ENCODE measurements around the gene KCTD2.

Gene KCTD2

DNA sequence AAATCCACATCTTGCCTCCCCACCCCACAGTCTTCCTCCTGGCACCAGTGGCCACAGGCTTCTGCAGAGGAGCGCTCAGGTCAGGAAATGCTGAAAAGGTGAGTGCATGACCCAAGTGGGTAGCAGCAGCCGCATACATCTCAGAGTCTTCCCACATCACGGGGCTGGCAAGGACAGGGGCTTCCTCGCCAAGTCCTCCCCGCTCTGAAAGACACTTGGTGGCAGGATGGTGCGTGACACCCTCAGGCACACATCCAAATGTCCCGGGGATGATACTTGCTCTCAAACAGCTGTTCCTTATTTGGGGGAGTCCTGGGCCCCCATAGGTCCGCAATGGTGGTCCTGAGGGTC is 32.0 kb downstream of the KCTD2 start:
- DNase-seq (ENCODE audit: low read depth), result no peak
- no peak overlapping the region for H3K4me3 ChIP-seq (ENCODE audit: low read depth, low read length)
- TF ChIP-seq, protein P1, sequence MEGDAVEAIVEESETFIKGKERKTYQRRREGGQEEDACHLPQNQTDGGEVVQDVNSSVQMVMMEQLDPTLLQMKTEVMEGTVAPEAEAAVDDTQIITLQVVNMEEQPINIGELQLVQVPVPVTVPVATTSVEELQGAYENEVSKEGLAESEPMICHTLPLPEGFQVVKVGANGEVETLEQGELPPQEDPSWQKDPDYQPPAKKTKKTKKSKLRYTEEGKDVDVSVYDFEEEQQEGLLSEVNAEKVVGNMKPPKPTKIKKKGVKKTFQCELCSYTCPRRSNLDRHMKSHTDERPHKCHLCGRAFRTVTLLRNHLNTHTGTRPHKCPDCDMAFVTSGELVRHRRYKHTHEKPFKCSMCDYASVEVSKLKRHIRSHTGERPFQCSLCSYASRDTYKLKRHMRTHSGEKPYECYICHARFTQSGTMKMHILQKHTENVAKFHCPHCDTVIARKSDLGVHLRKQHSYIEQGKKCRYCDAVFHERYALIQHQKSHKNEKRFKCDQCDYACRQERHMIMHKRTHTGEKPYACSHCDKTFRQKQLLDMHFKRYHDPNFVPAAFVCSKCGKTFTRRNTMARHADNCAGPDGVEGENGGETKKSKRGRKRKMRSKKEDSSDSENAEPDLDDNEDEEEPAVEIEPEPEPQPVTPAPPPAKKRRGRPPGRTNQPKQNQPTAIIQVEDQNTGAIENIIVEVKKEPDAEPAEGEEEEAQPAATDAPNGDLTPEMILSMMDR (IDR thresholded peaks at IDR 0.05; ENCODE audit: control insufficient read depth, extremely low read depth, insufficient read depth), result no peak

DNA sequence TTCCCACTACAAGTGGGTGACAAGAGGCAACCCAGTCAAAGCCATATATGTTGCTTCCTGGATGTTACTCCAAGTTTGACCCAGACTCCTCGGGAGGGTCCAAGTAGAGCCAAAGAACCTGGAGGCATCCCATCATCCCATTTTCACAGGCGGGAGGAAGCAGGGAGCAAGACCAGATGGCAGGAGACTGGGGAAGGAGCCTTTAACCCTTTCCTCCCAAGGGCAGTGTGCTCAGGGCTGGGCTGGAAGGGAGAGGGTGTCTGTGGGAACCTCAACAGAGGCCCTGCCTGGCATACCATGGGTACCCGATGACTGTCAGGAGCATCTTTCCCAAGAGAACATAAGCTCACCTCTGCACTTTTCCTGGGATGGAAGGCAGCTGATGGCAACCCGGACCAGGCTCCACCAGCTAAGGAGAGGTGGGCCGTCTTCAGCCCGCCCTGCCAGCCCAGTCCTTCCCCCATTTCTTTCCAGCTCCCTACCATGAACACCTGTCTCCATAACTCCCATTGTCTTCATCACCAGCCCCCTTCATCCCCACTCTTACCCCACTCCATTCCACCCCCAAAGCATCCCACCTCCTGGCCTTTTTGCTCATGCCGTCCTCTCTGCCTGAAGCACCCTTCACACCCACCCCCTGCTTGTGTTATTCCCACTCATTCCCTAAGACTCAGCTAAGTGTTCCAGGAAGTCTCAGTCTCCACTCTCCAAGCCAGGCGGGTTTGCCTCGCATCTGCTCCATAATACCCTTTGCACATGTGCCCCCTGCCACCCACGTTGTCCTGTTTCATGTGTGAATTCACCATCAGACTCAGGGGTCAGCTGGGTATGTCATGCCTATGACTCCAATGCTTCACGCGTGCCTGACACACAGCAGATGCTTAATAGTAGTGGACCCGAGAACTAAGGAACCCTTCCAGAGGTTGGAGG is 34.9 kb downstream of the KCTD2 start:
- TF ChIP-seq, protein P1 (IDR thresholded peaks at IDR 0.05; ENCODE audit: control insufficient read depth, extremely low read depth, insufficient read depth), result no peak
- H3K4me3 ChIP-seq (ENCODE audit: low read depth, low read length), result no peak overlapping the region
- DNase-seq (ENCODE audit: low read depth), result no peak

DNA sequence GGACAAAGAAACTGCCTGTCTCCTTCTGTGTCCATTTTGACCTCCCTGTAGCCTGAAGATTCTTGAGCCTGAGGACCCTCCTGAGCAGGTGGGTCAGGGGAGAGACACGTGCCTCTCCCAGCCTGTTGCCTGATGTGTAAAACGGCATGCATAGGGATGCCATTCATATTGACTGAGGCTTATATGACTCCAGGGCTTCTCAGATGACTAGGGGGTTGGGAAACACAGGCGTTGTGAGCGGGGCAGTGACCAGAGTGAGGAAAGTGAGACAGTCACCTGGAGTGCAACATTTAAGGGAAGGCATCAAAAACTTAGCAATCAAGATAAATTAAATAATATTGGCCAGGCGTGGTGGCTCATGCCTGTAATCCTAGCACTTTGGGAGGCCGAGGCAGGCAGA is 35.7 kb downstream of the KCTD2 start:
- H3K4me3 ChIP-seq (ENCODE audit: low read depth, low read length), result no peak overlapping the region
- DNase-seq (ENCODE audit: low read depth), result no peak
- TF ChIP-seq, protein P1 (IDR thresholded peaks at IDR 0.05; ENCODE audit: control insufficient read depth, extremely low read depth, insufficient read depth), result no peak

DNA sequence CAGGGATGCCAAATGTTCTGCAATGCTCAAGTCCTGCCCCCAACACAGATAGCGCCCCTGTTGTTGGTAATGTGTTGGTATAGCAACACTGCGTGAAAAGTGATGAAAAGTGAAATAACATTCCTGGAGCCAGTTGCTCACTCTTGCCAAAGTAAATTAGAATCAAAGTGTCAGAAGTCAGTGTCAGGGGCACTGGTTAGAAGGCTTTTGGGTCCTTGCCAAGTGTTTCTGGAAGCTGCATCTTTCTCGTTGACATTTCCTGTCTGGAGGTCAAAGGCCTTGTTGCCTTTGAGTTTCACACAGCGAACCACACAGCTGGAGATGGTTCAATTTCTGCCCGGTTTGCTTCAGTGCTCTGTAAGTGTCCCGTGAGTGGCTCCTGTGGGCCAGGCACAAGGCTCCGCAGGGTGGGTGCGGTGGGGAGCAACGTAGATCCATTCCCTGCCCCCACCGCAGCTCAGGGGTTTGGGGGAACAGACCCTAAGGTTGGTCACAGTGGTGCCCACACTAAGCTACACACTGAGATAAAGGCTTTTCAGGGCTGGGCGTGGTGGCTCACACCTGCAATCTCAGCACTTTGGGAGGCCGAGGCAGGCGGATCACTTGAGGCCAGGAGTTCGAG is 37.1 kb downstream of the KCTD2 start:
- no peak for DNase-seq (ENCODE audit: low read depth)
- TF ChIP-seq, protein P1 (IDR thresholded peaks at IDR 0.05; ENCODE audit: control insufficient read depth, extremely low read depth, insufficient read depth), result no peak
- no peak overlapping the region for H3K4me3 ChIP-seq (ENCODE audit: low read depth, low read length)

DNA sequence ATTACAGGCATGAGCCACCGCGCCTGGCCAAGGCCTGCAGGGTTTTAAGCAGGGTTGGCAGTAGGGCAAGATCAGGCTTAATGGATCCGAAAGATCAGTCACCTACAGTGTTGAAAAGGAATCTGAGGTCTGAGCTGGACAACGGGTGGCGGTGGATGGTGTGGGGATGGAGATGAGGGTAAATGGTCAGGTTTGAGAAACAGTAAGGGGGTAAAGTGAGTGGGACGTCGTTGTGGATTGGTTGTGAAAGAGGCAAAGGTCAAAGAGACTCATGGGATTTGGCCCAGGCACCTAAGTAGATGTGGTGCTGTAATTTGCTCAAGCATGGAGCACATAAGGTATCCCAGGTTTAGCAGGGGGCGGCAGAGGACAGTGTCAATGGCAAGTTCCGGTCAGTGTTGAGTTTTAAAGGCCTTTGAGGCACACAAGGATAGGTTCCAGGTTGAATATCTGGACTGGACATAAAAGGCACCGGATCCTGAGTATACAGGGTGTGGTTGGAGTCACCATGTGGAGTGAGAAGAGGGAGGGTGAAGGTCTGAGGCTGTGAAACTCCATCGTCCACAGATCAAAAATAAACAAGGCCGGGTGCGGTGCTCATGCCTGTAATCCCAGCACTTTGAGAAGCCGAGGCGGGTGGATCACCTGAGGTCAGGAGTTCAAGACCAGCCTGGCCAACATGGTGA is 39.6 kb downstream of the KCTD2 start:
- TF ChIP-seq, protein P1 (IDR thresholded peaks at IDR 0.05; ENCODE audit: control insufficient read depth, extremely low read depth, insufficient read depth), result no peak
- no peak for DNase-seq (ENCODE audit: low read depth)
- H3K4me3 ChIP-seq (ENCODE audit: low read depth, low read length), result no peak overlapping the region

DNA sequence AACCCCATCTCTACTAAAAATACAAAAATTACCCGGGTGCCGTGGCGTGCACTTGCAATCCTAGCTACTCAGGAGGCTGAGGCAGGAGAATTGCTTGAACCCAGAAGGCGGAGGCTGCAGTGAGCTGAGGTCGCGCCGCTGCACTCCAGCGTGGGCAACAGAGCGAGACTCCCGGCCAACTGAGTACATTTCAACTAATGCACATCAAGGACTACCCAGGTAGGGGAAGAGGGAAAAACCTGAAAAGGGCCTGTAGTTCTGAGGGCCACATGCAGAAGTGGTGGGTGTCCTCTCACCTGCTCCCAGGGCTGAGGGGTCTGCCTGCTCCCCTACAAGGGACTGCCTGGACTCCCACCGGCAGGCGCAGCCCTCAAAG is 40.1 kb downstream of the KCTD2 start:
- DNase-seq (ENCODE audit: low read depth), result no peak
- no peak overlapping the region for H3K4me3 ChIP-seq (ENCODE audit: low read depth, low read length)
- TF ChIP-seq, protein P1 (IDR thresholded peaks at IDR 0.05; ENCODE audit: control insufficient read depth, extremely low read depth, insufficient read depth), result no peak
